Hindlimb muscle (tissue), 1 donor: Measurements from ENCODE around the gene NUP50. TPM values are rescaled to one million over a fixed set of nuclear protein-coding genes. Genes with fewer than 3 reads are reported as not detected.

Experiments used
- DNase-seq: peaks from one replicate; pipeline ENCODE4 v3.0.0-alpha.2; 2013
- polyA plus RNA-seq: library from polyadenylated mRNA; unstranded; fragments of 120-200 nt; gene quantifications from one replicate; pipeline ENCODE4 v1.2.1, GENCODE V29; 2013; ENCODE audit not compliant: insufficient read length

Gene NUP50
- polyA plus RNA-seq, 1 donor, result 18.7 TPM

DNA sequence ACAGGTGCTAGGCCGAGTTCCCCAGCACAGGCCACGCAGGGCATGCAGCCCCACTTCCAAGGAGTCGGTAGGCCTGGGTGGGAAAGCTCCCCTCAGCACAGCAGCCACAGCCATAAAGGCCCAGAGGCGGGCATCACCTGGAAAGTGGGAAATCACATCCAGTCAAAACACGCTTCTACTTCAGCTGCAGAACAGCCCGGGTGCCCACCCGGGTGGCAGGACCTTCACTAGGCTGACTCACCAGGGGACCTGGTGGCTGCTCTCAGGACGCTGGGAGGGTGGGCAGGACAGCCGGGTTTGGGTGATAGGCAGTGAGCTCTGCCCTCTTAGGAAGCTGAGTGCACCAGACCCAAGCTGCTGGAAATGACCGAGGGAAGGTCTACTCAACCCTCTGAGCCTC lies 69.7 kb downstream of the NUP50 start:
- DNase-seq, result no peak

DNA sequence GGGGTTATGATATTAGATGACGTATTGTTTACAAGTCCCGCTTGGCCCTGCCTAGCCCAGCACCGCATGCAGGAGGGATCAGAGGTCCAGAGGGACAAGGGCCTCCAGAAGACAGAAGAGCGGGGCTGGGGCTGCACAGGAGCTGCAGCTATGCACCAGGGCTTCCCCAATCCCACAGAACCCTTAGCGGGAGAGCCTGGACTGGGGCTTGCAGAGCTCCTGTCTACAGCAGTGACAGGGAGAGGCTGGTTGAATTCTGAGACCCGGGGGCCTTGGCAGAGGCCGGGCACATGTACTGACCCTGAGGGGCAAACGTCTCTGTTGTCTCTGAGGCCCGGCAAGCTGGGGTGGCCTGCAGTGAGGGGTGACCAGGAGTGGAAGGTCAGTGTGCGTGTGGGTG lies 70.1 kb downstream of the NUP50 start:
- no peak for DNase-seq

DNA sequence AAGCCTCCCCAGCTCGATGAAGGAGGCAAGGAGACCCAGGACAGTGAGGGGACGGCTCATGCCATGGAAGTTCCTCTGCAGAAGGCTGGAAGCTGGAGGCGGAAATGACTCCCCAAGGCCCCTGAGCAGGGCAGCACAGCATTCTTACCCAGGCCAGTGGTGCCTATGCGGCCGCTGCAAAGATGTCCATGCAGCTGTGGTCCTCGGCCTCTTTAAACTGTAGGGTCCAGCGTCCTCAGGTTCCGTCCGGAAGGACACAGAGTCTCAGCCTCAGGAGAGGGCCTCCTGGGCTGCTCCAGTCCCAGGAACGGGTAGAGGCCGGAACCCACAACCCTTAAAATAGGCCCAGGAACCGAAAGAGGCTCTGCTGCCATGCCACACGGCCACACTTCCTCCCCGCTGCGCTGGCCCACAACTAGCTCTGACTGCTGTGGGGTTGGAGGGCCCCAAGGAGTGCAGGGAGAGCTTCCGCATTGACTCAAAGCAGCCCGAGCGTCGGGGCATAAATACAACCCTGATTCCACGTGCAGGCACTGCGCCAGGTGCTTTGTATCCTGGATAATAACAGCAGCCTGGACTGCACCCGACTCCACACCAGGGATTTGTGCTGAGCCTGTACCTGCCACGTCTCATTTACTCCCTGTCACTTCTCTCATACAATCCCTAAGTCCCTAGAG lies 71.5 kb downstream of the NUP50 start:
- DNase-seq, result no peak

DNA sequence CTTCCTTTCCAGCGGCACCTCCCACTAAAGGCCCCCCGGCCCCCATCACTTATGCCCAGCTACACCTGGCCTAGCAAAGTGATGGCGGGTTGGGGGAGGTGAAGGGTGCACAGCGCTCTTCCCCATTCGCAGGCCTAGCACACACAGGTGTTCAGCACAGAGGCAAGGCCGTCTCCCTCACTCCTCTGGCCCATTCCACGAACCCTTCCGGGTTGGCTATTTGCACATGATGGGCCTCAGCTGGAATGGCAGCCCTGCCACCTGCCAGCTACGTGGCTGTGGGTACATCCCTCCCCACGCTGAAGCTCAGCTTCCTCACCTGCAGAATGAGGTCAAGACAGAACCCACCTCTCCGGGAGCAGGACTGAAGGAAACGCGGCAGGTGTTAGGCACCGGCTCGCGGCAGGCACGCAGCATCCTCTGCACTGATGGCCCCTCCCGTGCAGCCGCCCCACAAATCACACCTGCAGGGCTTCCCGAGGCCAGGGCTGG lies 72.2 kb downstream of the NUP50 start:
- DNase-seq, result no peak

DNA sequence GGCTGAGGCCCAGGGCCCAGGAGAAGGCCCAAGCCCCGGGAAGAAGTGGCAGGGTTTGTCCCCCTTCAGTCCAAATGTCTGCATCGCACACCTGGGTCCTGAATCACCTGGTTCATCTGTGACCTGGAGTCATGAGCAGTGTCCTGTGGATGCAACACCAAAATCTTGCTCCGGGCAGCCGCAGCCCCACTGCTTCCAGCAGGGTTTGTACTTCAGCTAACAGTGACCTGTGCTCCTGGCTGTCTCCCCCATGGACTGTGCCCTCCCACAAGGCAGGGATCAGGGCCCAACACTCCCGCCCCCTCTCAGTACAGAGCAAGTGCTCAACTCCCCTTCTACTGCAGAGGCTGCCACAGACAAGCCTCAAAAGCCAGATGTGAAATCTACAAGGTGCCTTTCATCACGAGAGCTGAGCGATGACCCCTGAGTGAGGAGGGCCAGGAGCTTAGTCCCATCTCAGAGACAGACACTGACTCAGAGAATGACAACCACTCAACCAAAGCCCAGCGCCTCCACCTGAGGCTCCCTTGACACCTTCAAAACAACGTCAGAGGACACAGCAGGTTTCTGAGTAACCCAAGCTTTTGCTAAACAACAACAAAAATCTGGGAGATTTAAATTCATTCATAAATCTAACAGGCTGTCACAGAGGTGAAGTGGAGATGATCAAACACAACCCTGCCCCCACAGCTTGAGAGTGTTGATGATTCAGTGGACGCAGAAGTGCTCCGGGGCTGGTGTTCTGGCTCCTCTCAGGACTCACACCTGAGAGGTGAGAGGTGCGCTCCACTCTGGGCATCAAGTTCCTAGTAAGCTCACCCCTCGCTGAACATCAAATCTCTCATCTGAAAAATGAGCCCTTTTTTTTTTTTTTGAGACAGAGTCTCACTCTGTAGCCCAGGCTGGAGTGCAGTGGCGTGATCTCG lies 73.6 kb downstream of the NUP50 start:
- DNase-seq, result no peak

Other genes with a start within 250 kb of the NUP50 start
- 0.28 TPM for gene PHF21B, start 153.9 kb upstream of the NUP50 start, polyA plus RNA-seq
- gene KIAA0930, start 77.0 kb downstream of the NUP50 start, polyA plus RNA-seq, result 16.4 TPM
- not detected for gene UPK3A, start 121.0 kb downstream of the NUP50 start, polyA plus RNA-seq
- 27.4 TPM for gene FAM118A, start 146.0 kb downstream of the NUP50 start, polyA plus RNA-seq
- gene SMC1B, start 249.7 kb downstream of the NUP50 start, polyA plus RNA-seq, result 0.06 TPM
- 1.9 TPM for gene RIBC2, start 249.8 kb downstream of the NUP50 start, polyA plus RNA-seq